HG02642 (cell line): Measurements from ENCODE around the gene CFAP47.
"Not testable (repeated sequence)": the region's sequence is repeated elsewhere in the genome, so short reads cannot be mapped to it uniquely, and the experiment has no call there.

Experiments used
- ATAC-seq: cut with Tn5 transposase; IDR thresholded peaks from one replicate; pipeline ENCODE4 v1.9.1; 2021; ENCODE audit warnings: mild to moderate bottlenecking; ENCODE audit not compliant: unreplicated experiment, poor library complexity

Gene CFAP47

DNA sequence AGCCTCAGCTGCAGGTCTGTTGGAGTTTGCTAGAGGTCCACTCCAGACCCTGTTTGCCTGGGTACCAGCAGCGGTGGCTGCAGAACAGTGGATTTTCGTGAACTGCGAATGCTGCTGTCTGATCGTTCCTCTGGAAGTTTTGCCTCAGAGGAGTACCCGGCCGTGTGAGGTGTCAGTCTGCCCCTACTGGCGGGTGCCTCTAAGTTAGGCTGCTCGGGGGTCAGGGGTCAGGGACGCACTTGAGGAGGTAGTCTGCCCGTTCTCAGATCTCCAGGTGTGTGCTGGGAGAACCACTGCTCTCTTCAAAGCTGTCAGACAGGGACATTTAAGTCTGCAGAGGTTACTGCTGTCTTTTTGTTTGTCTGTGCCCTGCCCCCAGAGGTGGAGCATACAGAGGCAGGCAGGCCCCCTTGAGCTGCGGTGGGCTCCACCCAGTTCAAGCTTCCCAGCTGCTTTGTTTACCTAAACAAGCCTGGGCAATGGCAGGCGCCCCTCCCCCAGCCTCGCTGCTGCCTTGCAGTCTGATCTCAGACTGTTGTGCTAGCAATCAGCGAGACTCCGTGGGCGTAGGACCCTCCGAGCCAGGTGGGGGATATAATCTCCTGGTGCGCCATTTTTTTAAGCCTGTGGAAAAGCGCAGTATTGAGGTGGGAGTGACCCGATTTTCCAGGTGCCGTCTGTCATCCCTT is 315.4 kb downstream of the CFAP47 start:
- ATAC-seq: not testable (repeated sequence)

DNA sequence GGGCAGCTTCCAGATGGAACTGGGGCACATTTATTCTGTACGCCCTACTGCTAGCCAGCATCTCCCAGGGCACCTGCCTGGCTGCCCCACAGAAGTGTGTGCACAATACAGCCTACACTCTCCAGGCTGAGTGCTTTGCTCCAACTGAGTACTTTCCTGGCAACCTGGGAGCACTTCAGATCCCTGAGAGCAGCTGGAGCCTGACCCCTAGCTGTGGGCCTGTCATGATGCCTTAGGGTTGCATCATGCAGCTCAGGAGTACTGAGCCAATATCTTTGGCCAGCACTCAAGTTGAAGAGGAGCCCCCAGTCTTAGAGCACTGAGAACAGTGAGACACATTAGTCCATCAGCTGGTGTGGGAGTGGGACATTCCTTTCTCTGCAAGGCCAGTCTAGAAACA is 321.9 kb downstream of the CFAP47 start:
- ATAC-seq: no peak

DNA sequence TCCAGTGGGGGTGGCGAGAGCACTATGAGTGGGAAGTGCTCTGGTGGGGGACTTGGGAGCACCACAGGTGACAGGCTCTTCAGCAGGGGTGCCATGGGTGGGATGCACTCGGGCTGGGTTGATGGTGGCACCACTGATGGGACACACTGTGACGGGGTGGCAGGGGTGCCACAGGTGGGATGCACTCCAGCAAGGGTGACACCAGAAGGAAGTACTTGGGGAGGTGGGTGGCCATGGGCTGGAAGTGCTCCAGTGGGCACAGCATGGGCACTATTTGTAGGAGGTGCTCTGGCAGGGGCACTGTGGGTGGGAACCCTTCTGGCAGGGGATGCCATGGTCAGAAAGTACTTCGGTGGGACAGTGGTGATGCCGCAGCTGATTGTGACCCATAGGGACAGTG is 346.6 kb downstream of the CFAP47 start:
- no peak for ATAC-seq

DNA sequence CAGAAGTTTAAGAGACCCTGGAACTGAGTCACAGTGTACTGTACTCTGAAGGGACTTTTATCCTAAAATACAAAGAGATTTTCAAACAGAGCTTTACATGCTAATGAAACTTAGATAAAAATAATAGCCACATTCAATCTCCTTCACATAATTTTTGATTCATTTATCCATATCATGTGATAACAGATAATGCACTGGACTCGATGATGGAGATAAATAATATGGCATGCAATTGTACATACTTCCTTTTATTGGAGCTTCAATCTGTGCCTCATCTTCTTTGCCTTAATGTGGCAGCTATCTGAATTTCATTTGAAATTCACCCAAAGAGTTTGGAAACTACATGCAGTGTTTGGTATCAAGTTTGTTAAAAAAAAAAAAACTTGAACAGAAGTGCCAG is 390.6 kb downstream of the CFAP47 start:
- ATAC-seq: no peak

- no peak for ATAC-seq
Observed at GRCh38 chrX:36314303-36314702, 394.8 kb downstream of the CFAP47 start.

DNA sequence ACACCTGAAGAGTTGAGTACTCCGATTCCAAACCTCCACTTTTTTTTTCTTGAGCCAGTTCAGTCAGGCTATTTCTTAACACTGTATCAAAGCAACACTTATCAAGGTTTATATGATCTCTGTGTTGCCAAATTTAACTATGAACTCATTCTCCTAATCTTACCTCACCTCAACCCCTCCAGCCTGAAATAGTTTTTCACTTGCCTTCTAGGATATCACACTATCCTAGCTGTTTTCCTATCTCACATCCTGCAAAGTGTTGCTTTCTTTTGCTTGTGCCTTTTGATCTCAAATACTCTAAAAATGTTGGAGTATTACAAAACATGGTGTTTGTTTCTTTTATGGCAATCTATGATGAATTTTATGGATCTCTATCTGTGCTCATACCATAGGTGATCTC is 415.0 kb downstream of the CFAP47 start:
- ATAC-seq: no peak

- ATAC-seq: no peak
Observed at GRCh38 chrX:36336751-36337150, 417.2 kb downstream of the CFAP47 start.

DNA sequence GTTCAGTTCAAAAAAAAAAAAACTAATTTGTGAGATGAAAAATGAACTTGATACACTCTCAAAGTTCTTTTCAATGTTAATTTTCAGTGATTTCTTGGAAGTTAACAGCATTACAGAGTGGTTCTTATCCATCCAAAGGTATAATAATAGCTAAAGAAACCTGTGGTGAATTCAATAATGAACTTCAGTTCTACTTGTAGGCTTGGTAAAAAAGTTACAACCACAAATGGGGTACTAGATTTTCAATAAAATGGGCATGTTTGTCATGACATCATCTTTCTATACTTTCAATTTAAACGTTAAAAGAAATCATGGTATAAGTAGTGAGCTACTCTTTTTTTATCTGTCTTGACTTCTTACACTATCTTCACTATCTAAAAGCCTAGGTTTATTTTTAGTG is 424.8 kb downstream of the CFAP47 start:
- no peak for ATAC-seq

DNA sequence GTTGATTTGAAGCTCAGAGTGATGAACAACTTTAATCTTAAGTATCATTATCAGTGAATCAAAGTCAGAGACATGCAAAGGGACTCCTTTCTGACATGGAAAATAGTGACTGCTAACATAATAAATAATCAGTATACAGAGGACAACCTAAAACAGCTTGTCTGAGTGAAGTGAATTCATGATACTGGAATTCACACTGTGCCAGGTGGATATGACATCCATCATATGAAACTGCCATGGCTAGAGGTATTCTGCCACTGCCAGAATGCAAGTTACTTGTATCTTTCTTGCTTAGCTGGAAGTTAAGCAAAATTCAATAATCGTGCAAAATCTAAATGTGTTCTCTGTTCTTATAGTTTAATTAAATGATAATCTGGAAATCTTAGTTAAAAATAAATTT is 429.0 kb downstream of the CFAP47 start:
- ATAC-seq: no peak

DNA sequence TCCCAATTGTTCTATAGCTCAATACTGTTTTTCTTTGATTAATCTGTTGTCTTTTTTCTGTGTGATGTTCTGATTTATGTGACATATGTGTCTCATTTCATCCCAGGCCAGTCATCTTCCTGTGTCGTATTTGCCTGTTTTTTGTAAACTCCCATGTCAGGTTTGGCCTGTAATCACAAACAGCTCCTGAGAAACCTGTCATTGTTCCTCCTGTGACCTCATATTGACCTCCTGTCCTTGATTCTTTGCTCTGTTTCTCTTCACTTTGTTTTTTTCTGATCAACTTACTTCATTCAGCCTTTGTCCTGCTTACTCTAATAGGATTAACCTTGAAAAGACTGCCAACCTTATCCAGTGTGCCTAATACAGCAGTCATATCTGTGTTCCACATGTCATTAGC is 438.3 kb downstream of the CFAP47 start:
- ATAC-seq: no peak

DNA sequence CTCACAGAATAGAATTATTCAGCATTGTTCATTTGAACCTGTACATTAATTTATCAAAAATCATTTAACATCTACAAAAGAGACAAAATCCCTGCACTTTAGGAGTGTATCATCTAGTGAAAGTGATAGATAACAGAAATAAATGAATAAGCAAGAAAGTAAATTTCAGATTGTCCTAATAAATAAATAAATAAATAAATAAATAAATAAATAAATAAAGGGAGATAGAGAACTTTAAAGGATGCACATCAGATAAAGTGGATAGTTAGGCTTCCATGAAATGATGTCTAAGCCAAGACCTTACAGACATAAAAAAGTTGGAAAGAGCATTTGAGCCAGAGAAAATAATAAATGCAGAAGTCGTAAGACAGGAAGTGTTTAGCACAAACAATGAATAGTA is 444.7 kb downstream of the CFAP47 start:
- no peak for ATAC-seq

DNA sequence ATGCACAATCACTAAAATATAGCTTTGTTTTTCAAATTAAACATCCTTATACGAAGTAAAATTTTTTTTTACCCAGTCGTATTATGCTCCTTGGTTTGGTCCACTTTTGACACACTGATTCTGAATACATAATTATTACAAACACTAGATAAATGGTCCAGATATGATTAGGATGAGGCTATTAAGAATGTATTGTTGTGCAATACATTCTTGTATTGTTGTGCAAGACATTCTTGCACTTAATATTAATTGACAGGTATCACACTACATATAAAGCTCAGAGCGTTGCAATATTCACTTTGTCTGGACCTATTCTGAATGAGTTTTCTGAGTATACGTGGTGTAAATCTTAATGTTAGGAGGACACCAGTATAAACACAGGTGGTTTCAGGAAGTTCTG is 464.0 kb downstream of the CFAP47 start:
- no peak for ATAC-seq

GRCh38 chrX:36388901-36389300 is 469.4 kb downstream of the CFAP47 start:
- no peak for ATAC-seq

- no peak for ATAC-seq
Observed at GRCh38 chrX:36401774-36402173, 482.2 kb downstream of the CFAP47 start.

- no peak for ATAC-seq
Observed at GRCh38 chrX:36407836-36408235, 488.3 kb downstream of the CFAP47 start.

DNA sequence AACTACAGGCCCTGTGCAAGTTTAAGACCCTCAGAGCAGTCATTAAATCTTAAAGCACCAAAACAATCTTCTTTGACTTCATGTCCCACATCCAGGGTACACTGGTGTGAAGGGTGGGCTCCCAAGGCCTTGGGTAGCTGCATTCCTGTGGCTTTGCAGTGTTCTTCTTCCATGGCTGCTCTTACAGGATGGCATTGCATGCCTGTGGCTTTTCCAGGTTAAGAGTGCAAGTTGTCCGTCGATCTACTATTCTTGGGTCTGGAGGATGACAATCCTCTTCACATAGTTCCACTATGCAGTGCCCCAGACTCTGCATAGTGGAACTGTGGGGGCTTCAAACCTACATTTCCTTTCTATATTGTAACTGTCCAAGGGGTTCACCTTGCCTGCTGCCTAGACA is 494.5 kb downstream of the CFAP47 start:
- ATAC-seq: no peak

DNA sequence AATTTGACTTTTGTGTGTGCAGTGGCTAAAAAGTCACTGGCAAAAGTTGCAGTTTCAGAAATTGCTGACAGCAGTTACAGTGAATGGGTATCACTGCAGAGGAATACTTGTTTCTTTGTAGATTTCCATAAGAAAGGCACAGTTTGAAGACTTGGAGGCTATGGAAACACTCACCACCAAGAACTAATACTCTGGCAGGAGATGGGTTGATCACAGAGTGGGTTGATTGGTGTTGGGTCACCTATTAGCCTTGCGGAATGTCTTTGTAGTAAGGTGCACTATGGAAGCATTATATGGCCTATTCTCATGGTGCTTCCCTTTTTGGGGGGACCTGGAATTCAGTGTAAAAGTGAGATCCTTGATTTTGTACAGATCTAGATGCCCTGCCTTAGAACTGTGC is 502.8 kb downstream of the CFAP47 start:
- ATAC-seq: no peak

DNA sequence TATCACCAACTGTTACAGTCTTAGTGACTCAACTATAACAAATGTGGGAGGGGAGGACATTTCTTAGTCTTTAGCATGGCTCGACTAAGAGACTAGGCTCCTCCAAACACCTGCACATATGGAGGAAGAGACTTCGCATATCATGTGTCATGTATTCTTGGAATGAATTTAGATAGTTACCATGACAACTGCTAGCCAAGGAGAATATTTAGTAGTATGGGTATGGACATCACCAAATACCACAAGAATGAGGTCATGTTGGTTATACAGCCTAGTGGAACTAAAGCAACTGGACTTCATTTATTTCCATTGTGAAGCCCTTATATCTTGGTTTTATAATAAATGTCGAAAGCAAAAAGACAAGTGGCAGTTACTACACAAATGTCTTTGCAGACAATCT is 512.3 kb downstream of the CFAP47 start:
- no peak for ATAC-seq

- ATAC-seq: no peak
Observed at GRCh38 chrX:36434522-36434921, 515.0 kb downstream of the CFAP47 start.
